H9 (cell line): ENCODE measurements around the gene CPO. TPM values are rescaled to one million over a fixed set of nuclear protein-coding genes. Genes with fewer than 3 reads are reported as not detected.

Source experiments
- DNase-seq: peaks from one replicate; pipeline ENCODE4 v3.0.0-alpha.2; 2017
- H2AFZ ChIP-seq: one replicate; pipeline ENCODE4 v1.6.1; 2013; ENCODE audit warnings: mild to moderate bottlenecking, low read length, control low read depth, moderate library complexity
- H2AK5ac ChIP-seq: 2 replicates; pipeline ENCODE4 v1.6.1; 2013; ENCODE audit warnings: low read length, control low read depth, mixed read lengths; ENCODE audit not compliant: insufficient read length
- H2BK120ac ChIP-seq: one replicate; pipeline ENCODE4 v1.6.1; 2013; ENCODE audit warnings: low read depth, mild to moderate bottlenecking, low read length, control low read depth, inconsistent platforms; ENCODE audit not compliant: poor library complexity, severe bottlenecking
- H2BK12ac ChIP-seq: 2 replicates; pipeline ENCODE4 v1.6.1; 2013; ENCODE audit warnings: low read length, control low read depth, mixed read lengths, low read depth; ENCODE audit not compliant: insufficient read length
- H2BK15ac ChIP-seq: 2 replicates; pipeline ENCODE4 v1.6.1; 2013; ENCODE audit warnings: low read depth, low read length, control low read depth
- H2BK20ac ChIP-seq: one replicate; pipeline ENCODE4 v1.6.1; 2013; ENCODE audit warnings: low read depth, mild to moderate bottlenecking, low read length, control low read depth, inconsistent platforms; ENCODE audit not compliant: poor library complexity, severe bottlenecking
- H2BK5ac ChIP-seq: 2 replicates; pipeline ENCODE4 v1.6.1; 2013; ENCODE audit warnings: low read length, control low read depth, mixed read lengths; ENCODE audit not compliant: insufficient read length
- H3K14ac ChIP-seq: 2 replicates; pipeline ENCODE4 v1.6.1; 2013; ENCODE audit warnings: low read length, control low read depth; ENCODE audit not compliant: insufficient read depth
- H3K18ac ChIP-seq: 2 replicates; pipeline ENCODE4 v1.6.1; 2013; ENCODE audit warnings: low read depth, mild to moderate bottlenecking, mixed read lengths, low read length, control low read depth; ENCODE audit not compliant: insufficient read length
- H3K23ac ChIP-seq: 2 replicates; pipeline ENCODE4 v1.6.1; 2013; ENCODE audit warnings: low read length, control low read depth, mixed read lengths, low read depth; ENCODE audit not compliant: insufficient read length
- H3K23me2 ChIP-seq: 2 replicates; pipeline ENCODE4 v1.6.1; 2013; ENCODE audit warnings: low read depth, mild to moderate bottlenecking, mixed read lengths, low read length, control low read depth; ENCODE audit not compliant: insufficient read length, poor library complexity, severe bottlenecking
- H3K27ac ChIP-seq: 2 replicates; pipeline ENCODE4 v1.5.1; 2013; ENCODE audit warnings: low read length, control low read depth, mixed read lengths, low read depth; ENCODE audit not compliant: insufficient read length
- H3K27me3 ChIP-seq: 2 replicates; pipeline ENCODE4 v1.6.1; 2013; ENCODE audit warnings: low read length, control low read depth, inconsistent platforms; ENCODE audit not compliant: insufficient read depth
- H3K4ac ChIP-seq: 2 replicates; pipeline ENCODE4 v1.6.1; 2013; ENCODE audit warnings: low read depth, mild to moderate bottlenecking, control low read depth, inconsistent platforms, low read length, moderate library complexity
- H3K4me1 ChIP-seq: 2 replicates; pipeline ENCODE4 v1.6.1; 2013; ENCODE audit warnings: low read length, control low read depth, inconsistent platforms; ENCODE audit not compliant: insufficient read depth
- H3K4me2 ChIP-seq: 2 replicates; pipeline ENCODE4 v1.6.1; 2013; ENCODE audit warnings: low read length, control low read depth, mixed read lengths; ENCODE audit not compliant: insufficient read length, insufficient read depth
- H3K56ac ChIP-seq: 2 replicates; pipeline ENCODE4 v1.6.1; 2013; ENCODE audit warnings: low read depth, mild to moderate bottlenecking, mixed read lengths, low read length, control low read depth; ENCODE audit not compliant: insufficient read length
- H3K79me1 ChIP-seq: 2 replicates; pipeline ENCODE4 v1.6.1; 2013; ENCODE audit warnings: low read depth, mild to moderate bottlenecking, moderate library complexity, low read length, control low read depth, inconsistent platforms; ENCODE audit not compliant: insufficient read depth, poor library complexity, severe bottlenecking
- H3K79me2 ChIP-seq: 2 replicates; pipeline ENCODE4 v1.6.1; 2013; ENCODE audit warnings: low read length, control low read depth, inconsistent platforms; ENCODE audit not compliant: insufficient read depth
- H3K9ac ChIP-seq: 2 replicates; pipeline ENCODE4 v1.6.1; 2013; ENCODE audit warnings: low read length, control low read depth, mixed read lengths; ENCODE audit not compliant: insufficient read length; ENCODE audit errors: extremely low read depth
- H3K9me3 ChIP-seq: one replicate; pipeline ENCODE4 v1.6.1; 2013; ENCODE audit warnings: low read depth, low read length, inconsistent platforms; ENCODE audit not compliant: control insufficient read depth
- H3T11ph ChIP-seq: one replicate; pipeline ENCODE4 v1.6.1; 2013; ENCODE audit warnings: mild to moderate bottlenecking, low read length, control low read depth, inconsistent platforms
- H4K20me1 ChIP-seq: one replicate; pipeline ENCODE4 v1.6.1; 2013; ENCODE audit not compliant: control insufficient read depth, insufficient read length, insufficient read depth
- H4K5ac ChIP-seq: 2 replicates; pipeline ENCODE4 v1.6.1; 2013; ENCODE audit warnings: low read depth, mild to moderate bottlenecking, mixed read lengths, low read length, control low read depth; ENCODE audit not compliant: insufficient read length
- H4K8ac ChIP-seq: replicated peaks from 2 replicates; pipeline ENCODE4 v1.6.1; 2013; ENCODE audit warnings: low read length, control low read depth, mixed read lengths, low read depth; ENCODE audit not compliant: insufficient read length
- H4K91ac ChIP-seq: 2 replicates; pipeline ENCODE4 v1.6.1; 2013; ENCODE audit warnings: low read depth, mild to moderate bottlenecking, moderate library complexity, mixed read lengths, low read length, control low read depth; ENCODE audit not compliant: insufficient read length
- H3K27ac Mint-ChIP-seq, 3 experiments: 2 replicates in 2 of 3; 3 replicates in 1 of 3; pipeline ENCODE4 v1.8.0; 2020 to 2021; ENCODE audit warnings: mixed read lengths in 3 of 3, mild to moderate bottlenecking in 1 of 3, moderate library complexity in 1 of 3
- H3K27me3 Mint-ChIP-seq: 2 replicates; pipeline ENCODE4 v1.8.0; 2021; ENCODE audit warnings: low read depth, mild to moderate bottlenecking, moderate library complexity, mixed read lengths
- H3K36me3 Mint-ChIP-seq, 3 experiments: 2 replicates in 2 of 3; 3 replicates in 1 of 3; pipeline ENCODE4 v1.8.0; 2020 to 2021; ENCODE audit warnings: low read depth in 3 of 3, mixed read lengths in 3 of 3; ENCODE audit not compliant: insufficient read depth in 1 of 3
- H3K4me1 Mint-ChIP-seq, 2 experiments: 2 replicates each; pipeline ENCODE4 v1.8.0; 2020; ENCODE audit warnings: mixed read lengths in 2 of 2
- H3K4me3 Mint-ChIP-seq, 2 experiments: 2 replicates in 1 of 2; 3 replicates in 1 of 2; pipeline ENCODE4 v1.8.0; 2020 to 2021; ENCODE audit warnings: mild to moderate bottlenecking in 2 of 2, mixed read lengths in 2 of 2, moderate library complexity in 1 of 2
- H3K9me3 Mint-ChIP-seq, 2 experiments: 2 replicates in 1 of 2; 3 replicates in 1 of 2; pipeline ENCODE4 v1.8.0; 2020; ENCODE audit warnings: mild to moderate bottlenecking in 2 of 2, mixed read lengths in 2 of 2, moderate library complexity in 1 of 2
- CTCF ChIP-seq: fragments of 200-600 bp; sonication (generic); conservative IDR thresholded peaks from 3 replicates; pipeline ENCODE4 v1.8.0; 2021; ENCODE audit warnings: antibody characterized with exemption, mild to moderate bottlenecking
- WGBS: extraction: QIAGEN DNeasy Blood & Tissue Kit; methylation state at CpG from one replicate; pipeline ENCODE4 v1.1.7; 2013; ENCODE audit warnings: missing lambda C conversion rate, low lambda C conversion rate, mixed read lengths; ENCODE audit not compliant: insufficient read length; ENCODE audit errors: extremely low coverage; 5-methylcytosine and 5-hydroxymethylcytosine counted together
- total RNA-seq: library from RNA; stranded (reverse); gene quantifications from 2 replicates; pipeline ENCODE4 v1.2.1, GENCODE V29; 2021

The CPO gene
- total RNA-seq, 1 experiment from 2014 or later, result 0.68 TPM

DNA sequence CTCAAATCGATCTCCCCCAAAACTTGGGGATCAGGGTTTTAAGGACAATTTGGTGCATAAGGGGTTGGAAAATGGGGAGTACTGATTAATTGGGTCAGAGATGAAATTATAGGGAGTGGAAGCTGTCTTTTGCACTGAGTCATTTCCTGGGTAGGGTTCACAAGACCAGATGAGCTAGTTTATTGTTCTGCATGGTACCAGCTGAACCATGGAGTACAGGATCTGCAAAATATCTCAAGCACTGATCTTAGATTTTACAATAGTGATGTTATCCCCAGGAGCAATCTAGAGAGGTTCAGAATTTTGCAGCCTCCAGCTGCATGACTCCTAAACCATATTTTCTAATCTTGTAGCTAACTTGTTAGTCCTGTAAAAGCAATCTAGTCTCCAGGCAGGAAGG lies 73.1 kb downstream of the CPO start:
- Mint-ChIP-seq H3K27me3 (no peaks in the 10 kb centered on the region), H3K4me3 (no peak overlapping the region), H3K27ac (no peak overlapping the region), H3K9me3 (peaks cover 3 to 11% of the 10 kb centered on the region in 2 experiments), H3K4me1 (peaks cover 32 to 43% of the 10 kb centered on the region in 2 experiments), H3K36me3 (peaks cover 7 to 13% (median 10%) of the 10 kb centered on the region in 3 experiments)
- no peaks in the 10 kb centered on the region for H3K27me3 ChIP-seq
- no peak overlapping the region for H2BK20ac ChIP-seq
- H4K8ac ChIP-seq, result no peak overlapping the region
- H3K23ac ChIP-seq, result no peak overlapping the region
- no peak overlapping the region for H2BK15ac ChIP-seq
- H3K18ac ChIP-seq, result no peak overlapping the region
- no peak for TF ChIP-seq CTCF
- no peak overlapping the region for H3K27ac ChIP-seq
- no peaks in the 10 kb centered on the region for H3K9me3 ChIP-seq
- no peak overlapping the region for H2AFZ ChIP-seq
- H2BK120ac ChIP-seq, result no peak overlapping the region
- no peak overlapping the region for H3T11ph ChIP-seq
- H3K79me2 ChIP-seq, result no peaks in the 10 kb centered on the region
- H4K5ac ChIP-seq, result no peak overlapping the region
- no peak overlapping the region for H3K9ac ChIP-seq
- H2BK12ac ChIP-seq, result no peak overlapping the region
- no peak overlapping the region for H2BK5ac ChIP-seq
- H3K14ac ChIP-seq, result no peak overlapping the region
- no peak overlapping the region for H3K4me2 ChIP-seq
- no peak overlapping the region for H3K56ac ChIP-seq
- H4K20me1 ChIP-seq, result no peaks in the 10 kb centered on the region
- no CpG with 5 or more reads among the region's 1 CpG for WGBS
- peaks cover 11% of the 10 kb centered on the region; the same call in 1 of the 2 replicates for H3K4me1 ChIP-seq
- no peak overlapping the region for H4K91ac ChIP-seq
- H3K4ac ChIP-seq, result no peak overlapping the region
- no peak for DNase-seq
- H3K79me1 ChIP-seq, result no peaks in the 10 kb centered on the region
- no peaks in the 10 kb centered on the region for H3K23me2 ChIP-seq
- no peak overlapping the region for H2AK5ac ChIP-seq
